BE2C (cell line): Measurements from ENCODE around the gene PGLYRP1.

Source experiments
- DNase-seq: peaks from one replicate; pipeline ENCODE4 v3.0.0-alpha.2; 2020
- H3K27me3 ChIP-seq: fragments of 250-450 bp; sonication (Bioruptor Pico); 2 replicates; pipeline ENCODE4 v1.5.1; 2020; ENCODE audit warnings: mild to moderate bottlenecking
- H3K36me3 ChIP-seq: fragments of 250-450 bp; sonication (Bioruptor Pico); 2 replicates; pipeline ENCODE4 v1.5.1; 2020; ENCODE audit warnings: mild to moderate bottlenecking
- H3K4me1 ChIP-seq: fragments of 250-450 bp; sonication (Bioruptor Pico); 2 replicates; pipeline ENCODE4 v1.5.1; 2020
- H3K4me3 ChIP-seq: 2 replicates; pipeline ENCODE4 v1.5.1; 2011; ENCODE audit warnings: low read depth, low read length
- H3K9me3 ChIP-seq: fragments of 250-450 bp; sonication (Bioruptor Pico); 2 replicates; pipeline ENCODE4 v1.5.1; 2020
- CTCF ChIP-seq: IDR thresholded peaks from 2 replicates; pipeline ENCODE4 v1.5.1; 2012; ENCODE audit warnings: mild to moderate bottlenecking, low read depth, low read length

PGLYRP1 gene

DNA sequence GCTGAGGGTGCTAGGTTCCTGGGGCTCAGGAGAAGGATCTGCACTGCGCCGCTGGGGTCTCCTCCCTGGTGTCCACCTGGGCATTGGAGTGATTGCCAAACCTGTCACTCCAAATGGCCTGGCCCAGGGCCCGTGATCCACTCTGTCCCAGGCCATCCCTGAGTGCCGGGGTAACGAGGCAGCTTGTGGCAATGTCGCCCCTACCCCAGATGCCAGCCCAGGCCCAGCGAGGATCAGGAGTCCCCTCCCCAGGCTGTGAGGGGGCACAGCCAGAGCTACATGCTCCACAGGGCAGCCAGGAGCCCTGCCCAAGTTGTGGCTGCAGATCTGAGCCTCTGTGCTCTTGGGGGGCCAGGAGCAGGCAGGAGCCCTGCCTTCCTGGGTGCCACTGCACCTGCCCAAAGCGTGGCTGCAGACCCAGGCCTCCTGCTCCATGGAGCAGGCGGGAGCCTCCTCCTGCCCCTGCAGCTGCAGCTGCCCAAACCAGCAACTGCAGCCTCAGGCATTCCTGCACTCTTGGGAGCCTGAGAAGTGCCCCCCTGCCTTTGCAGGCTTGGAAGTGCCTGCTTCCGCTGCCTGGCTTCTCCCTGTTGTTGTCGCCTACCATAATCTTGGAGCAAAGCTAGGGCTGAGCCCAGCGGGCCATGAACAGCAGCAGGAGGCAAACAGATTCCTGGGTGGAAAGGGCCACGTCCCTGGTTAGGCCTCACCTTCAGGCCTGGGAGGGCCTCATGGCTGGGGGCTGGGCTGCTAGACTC lies 13.3 kb upstream of the PGLYRP1 start:
- Histone ChIP-seq H3K27me3 (peaks cover 48% of the 10 kb centered on the region), H3K4me1 (no peaks in the 10 kb centered on the region), H3K9me3 (no peaks in the 10 kb centered on the region), H3K36me3 (no peaks in the 10 kb centered on the region), H3K4me3 (no peak overlapping the region)
- DNase-seq, result no peak
- TF ChIP-seq CTCF, result no peak

DNA sequence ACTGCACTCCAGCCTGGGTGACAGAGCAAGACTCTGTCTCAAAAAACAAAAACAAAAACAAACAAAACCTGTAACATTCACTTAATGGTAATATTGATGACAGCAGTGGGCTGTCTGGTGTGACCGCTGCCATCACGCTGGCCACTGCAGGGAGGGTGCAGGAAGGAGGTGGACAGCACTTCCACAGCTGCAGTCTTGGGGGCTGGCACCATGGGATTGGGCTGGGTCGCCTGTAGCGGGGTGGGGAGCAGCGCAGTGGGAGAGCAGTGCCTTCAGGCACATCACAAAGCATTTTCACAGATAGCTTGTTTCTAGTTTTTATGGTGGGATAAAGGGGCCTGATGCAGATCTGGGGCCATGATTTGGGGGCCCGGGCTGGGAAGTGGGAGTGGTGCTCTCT lies 12.7 kb upstream of the PGLYRP1 start:
- Histone ChIP-seq H3K27me3 (peaks cover 43% of the 10 kb centered on the region), H3K9me3 (no peaks in the 10 kb centered on the region), H3K36me3 (no peaks in the 10 kb centered on the region), H3K4me3 (no peak overlapping the region), H3K4me1 (no peaks in the 10 kb centered on the region)
- no peak for TF ChIP-seq CTCF
- no peak for DNase-seq

GRCh38 chr19:46033401-46033800 lies 10.5 kb upstream of the PGLYRP1 start:
- TF ChIP-seq CTCF, result no peak
- H3K4me3 ChIP-seq, result no peak overlapping the region
- H3K9me3 ChIP-seq, result no peaks in the 10 kb centered on the region
- no peaks in the 10 kb centered on the region for H3K36me3 ChIP-seq
- no peak for DNase-seq
- H3K27me3 ChIP-seq, result peaks cover 32% of the 10 kb centered on the region
- H3K4me1 ChIP-seq, result no peaks in the 10 kb centered on the region

DNA sequence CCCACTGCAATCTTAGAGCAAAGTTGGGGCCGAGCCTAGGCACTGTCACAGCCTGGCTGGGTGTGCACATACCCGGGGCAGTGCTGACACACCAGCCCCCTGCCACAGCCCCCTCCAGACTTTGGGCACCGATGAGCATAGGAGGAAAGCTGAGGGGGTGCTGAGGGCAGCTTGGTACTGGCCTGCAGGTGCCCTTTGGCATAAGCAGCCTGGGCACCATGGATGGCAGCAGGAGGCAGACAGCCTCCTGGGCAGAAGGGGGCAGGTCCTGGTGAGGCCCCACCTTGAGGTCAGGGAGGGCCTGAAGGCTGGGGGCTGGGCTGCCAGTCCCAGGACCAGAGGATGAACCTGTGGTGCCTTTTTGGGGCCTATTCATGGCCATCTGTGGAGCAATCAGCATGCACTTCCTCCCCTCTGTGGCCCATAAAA lies 9.8 kb upstream of the PGLYRP1 start:
- DNase-seq, result no peak
- H3K27me3 ChIP-seq, result peaks cover 32% of the 10 kb centered on the region

GRCh38 chr19:46031781-46032596 lies 9.1 kb upstream of the PGLYRP1 start:
- no peak for TF ChIP-seq CTCF
- Histone ChIP-seq H3K9me3 (no peaks in the 10 kb centered on the region), H3K4me1 (no peaks in the 10 kb centered on the region), H3K36me3 (no peaks in the 10 kb centered on the region), H3K4me3 (no peak overlapping the region), H3K27me3 (peaks cover 32% of the 10 kb centered on the region)
- DNase-seq, result no peak

More for the DNA sequence above, 9.8 kb upstream of the PGLYRP1 start:
- TF ChIP-seq CTCF, result no peak
- H3K4me1 ChIP-seq, result no peaks in the 10 kb centered on the region
- no peaks in the 10 kb centered on the region for H3K9me3 ChIP-seq
- H3K36me3 ChIP-seq, result no peaks in the 10 kb centered on the region
- no peak overlapping the region for H3K4me3 ChIP-seq
